ENCODE data around the gene WDR38.

WDR38 gene

DNA sequence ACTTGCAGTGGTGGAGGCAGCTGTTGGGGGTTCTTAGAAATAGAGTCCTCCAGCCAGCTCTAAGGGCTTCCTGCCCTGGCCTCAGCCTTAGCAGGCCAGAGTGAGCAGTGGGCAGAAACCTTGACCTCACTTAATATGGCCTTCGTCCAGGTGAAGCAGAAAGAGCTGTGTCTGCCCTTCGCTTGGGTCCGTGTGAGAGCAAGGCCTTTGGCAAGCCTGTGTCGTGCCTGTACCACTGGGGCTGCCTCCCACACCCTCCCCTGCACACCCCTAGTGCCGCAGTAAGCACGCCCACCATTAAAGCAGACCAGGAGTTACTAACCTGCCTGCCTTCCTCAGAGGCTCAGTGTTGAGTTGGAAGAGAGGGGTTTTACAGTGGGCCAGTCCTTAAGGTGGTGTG is 22.2 kb downstream of the WDR38 start:
- DNase-seq (ENCODE audit: low read depth, low spot score): no peak
- in situ Hi-C loops (cut with HindIII; ENCODE audit: low sequenced_read_pairs): no loop called here
- no peak overlapping the region for H3K4me3 ChIP-seq (ENCODE audit: low read depth, low read length)
- TF ChIP-seq, protein P1, sequence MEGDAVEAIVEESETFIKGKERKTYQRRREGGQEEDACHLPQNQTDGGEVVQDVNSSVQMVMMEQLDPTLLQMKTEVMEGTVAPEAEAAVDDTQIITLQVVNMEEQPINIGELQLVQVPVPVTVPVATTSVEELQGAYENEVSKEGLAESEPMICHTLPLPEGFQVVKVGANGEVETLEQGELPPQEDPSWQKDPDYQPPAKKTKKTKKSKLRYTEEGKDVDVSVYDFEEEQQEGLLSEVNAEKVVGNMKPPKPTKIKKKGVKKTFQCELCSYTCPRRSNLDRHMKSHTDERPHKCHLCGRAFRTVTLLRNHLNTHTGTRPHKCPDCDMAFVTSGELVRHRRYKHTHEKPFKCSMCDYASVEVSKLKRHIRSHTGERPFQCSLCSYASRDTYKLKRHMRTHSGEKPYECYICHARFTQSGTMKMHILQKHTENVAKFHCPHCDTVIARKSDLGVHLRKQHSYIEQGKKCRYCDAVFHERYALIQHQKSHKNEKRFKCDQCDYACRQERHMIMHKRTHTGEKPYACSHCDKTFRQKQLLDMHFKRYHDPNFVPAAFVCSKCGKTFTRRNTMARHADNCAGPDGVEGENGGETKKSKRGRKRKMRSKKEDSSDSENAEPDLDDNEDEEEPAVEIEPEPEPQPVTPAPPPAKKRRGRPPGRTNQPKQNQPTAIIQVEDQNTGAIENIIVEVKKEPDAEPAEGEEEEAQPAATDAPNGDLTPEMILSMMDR (IDR thresholded peaks at IDR 0.05; ENCODE audit: low read depth, low read length): no peak

DNA sequence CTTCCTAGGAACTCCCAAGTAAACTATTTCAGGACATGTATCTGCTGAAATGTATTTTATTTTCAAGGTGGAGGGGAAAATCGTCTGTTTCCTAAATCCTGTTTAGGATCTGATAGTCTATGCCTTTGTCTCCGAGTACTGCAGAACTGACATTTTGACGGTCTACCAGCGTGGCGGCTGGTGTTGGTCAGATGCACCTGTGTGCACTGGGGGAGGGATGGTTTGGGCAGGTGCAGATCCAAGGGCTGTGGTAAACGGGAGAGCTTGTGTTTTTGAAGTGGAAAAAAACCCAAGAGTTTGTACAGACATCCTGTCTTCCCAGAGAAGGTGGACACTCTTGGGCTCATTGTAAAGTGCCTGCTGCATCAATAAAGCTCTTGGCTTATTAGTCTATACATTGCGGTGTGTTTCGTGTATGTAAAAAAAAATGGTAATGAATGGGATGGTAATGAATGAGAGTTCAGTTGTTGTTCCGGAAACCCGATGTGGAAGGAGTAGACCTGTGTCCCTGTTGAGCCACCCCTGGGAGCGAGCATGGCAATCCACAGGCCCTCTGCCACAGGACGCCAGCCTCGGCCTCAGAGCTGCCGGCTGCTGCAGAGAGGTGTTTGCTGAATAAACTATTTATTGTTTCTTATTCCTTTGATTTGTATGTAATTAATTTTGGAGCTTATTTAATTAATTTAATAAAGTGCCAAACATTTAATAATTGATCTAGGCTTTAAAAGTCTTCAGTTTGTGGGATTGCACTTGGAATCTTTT is 23.9 kb downstream of the WDR38 start:
- no peak for DNase-seq (ENCODE audit: low read depth, low spot score)

DNA sequence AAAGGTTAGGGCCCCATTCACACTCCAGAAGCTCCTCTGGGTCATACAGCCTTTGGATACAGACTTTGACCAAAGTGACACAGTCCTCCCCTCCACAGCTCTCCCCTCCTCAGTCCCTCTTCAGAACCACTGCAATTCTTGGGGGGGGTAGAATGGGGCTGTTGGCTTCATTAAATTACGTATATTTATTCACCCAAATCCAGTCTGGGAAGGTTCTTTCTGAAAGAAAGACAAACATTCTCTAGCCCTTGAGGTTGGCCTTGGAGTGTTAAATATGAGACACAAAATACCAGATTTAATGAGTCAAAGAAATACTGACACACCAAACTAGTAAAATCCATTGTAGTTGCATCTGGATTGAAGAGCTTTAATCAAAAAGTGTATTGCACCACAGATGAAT is 24.8 kb downstream of the WDR38 start:
- TF ChIP-seq, protein P1 (IDR thresholded peaks at IDR 0.05; ENCODE audit: low read depth, low read length): no peak
- no peak for DNase-seq (ENCODE audit: low read depth, low spot score)
- in situ Hi-C loops (cut with HindIII; ENCODE audit: low sequenced_read_pairs): no loop called here
- H3K4me3 ChIP-seq (ENCODE audit: low read depth, low read length): no peak overlapping the region

More for the DNA sequence above, 23.9 kb downstream of the WDR38 start:
- no peak overlapping the region for H3K4me3 ChIP-seq (ENCODE audit: low read depth, low read length)
- in situ Hi-C loops (cut with HindIII; ENCODE audit: low sequenced_read_pairs): no loop called here
- TF ChIP-seq, protein P1 (IDR thresholded peaks at IDR 0.05; ENCODE audit: low read depth, low read length): no peak

DNA sequence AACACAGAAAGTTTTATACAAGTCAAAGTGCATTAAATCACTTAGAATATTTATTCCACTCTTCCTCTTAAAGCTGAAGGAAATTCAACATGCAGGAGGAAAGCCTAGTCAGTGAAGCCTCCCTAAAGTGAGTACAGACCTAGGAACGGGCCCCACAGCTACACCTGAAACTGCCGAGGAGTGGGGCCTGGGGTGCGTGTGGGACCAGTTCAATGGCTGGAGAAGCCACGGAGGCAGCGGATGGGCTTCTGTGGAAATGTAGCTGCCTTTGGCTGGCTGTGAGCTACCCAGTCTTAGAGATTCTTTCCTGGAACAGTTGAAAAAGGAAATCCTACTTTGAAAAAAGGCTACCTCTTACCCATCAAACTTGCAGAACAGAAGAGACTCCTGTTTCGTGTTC is 25.3 kb downstream of the WDR38 start:
- TF ChIP-seq, protein P1 (IDR thresholded peaks at IDR 0.05; ENCODE audit: low read depth, low read length): no peak
- no peak for DNase-seq (ENCODE audit: low read depth, low spot score)
- H3K4me3 ChIP-seq (ENCODE audit: low read depth, low read length): no peak overlapping the region
- in situ Hi-C loops (cut with HindIII; ENCODE audit: low sequenced_read_pairs): no loop called here

DNA sequence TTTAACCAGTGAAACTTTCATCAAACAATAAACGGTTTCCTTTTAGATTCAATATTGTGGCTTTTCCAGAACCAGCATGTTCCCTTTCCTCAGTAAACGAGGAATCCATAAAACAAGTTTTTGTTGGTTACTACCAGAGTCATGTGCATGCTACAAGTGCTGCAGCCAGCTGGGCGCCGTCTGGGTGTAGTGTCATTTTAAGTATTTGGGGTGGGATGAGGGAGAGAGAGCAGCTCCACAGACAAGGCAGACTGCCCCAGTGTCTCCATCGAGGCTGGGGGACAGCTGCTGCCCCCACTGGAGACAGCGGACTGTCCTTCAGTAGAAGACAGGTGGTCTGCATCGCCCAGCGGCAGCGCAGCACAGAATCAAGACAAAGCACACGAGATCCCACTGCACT is 26.0 kb downstream of the WDR38 start:
- H3K4me3 ChIP-seq (ENCODE audit: low read depth, low read length): no peak overlapping the region
- no peak for DNase-seq (ENCODE audit: low read depth, low spot score)
- in situ Hi-C loops (cut with HindIII; ENCODE audit: low sequenced_read_pairs): no loop called here
- TF ChIP-seq, protein P1 (IDR thresholded peaks at IDR 0.05; ENCODE audit: low read depth, low read length): no peak

DNA sequence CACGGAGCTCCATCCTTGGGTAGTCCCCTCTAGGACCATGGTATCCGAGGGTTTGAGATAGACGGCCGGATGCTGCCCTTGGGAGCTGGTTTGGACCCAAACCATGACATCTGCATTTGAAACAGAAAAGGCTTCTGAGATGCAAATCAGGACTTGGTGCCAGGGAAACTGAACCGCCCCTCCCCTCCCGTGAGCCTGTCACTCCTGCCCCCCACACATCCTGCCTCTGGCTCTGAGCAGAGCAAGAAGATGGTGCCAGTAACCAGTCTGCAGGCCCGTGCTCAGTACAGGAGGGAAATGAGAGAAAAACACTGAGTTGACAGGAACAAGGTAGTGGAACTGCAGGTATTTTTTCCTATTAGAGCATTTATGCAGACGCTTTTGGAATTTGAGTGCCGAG is 27.2 kb downstream of the WDR38 start:
- TF ChIP-seq, protein P1 (IDR thresholded peaks at IDR 0.05; ENCODE audit: low read depth, low read length): no peak
- H3K4me3 ChIP-seq (ENCODE audit: low read depth, low read length): no peak overlapping the region
- no peak for DNase-seq (ENCODE audit: low read depth, low spot score)
- in situ Hi-C loops (cut with HindIII; ENCODE audit: low sequenced_read_pairs): no loop called here

Data from astrocyte of the spinal cord (primary cell).